Fibroblast of lung (primary cell): ENCODE measurements around the gene MISP3.

ENCODE experiments used
- EZH2 ChIP-seq: IDR thresholded peaks from 2 replicates; pipeline ENCODE4 v1.5.1; 2012; ENCODE audit warnings: low read length, control low read depth, mild to moderate bottlenecking; ENCODE audit errors: missing control alignments
- TF ChIP-seq, protein P1 (sequence below), 2 donors: IDR thresholded peaks in 1 of 2; conservative IDR thresholded peaks in 1 of 2; 1 replicate in 1 of 2; 2 replicates in 1 of 2; pipeline ENCODE4 v1.5.1; 2011 to 2012; ENCODE audit warnings: low read length in 2 of 2, control low read depth in 1 of 2, inconsistent platforms in 1 of 2, low read depth in 1 of 2, mild to moderate bottlenecking in 1 of 2

DNA sequence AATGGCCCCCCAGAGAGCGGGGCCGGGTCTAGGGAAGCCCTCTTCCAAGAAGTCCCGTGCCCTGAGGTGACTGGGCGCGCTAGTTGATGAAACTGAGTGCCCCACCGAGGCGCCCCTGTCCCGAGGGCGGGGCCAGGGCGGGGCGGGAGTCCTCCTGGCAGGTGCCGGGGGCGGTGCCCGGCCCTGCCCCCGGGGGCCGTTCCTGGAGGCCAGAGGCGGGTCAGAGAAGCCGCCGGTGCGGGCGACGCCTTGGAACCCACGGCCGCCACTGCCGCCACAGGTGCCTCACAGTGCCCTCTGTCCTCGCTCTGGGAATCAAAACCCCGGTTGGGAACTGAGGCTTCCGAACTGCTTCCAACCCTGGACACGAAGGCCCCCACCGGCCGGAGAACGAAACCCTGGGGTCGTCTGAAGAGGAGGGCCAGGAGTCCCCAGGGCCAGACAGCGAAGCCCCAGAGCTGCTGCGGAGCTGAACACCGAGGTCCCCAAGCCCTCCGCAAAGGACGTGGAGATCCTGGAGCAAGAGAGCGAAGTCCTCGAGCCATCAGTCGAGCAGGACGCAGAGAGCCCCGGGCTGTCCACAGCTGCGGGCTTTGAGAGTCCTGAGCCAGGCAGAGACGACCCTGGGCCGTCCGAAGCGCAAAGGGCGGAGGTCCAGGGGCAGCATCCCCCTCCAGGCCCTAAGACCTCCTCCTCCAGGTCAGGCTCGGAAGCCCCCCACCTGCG is at the start of gene MISP3:
- TF ChIP-seq, protein P1, sequence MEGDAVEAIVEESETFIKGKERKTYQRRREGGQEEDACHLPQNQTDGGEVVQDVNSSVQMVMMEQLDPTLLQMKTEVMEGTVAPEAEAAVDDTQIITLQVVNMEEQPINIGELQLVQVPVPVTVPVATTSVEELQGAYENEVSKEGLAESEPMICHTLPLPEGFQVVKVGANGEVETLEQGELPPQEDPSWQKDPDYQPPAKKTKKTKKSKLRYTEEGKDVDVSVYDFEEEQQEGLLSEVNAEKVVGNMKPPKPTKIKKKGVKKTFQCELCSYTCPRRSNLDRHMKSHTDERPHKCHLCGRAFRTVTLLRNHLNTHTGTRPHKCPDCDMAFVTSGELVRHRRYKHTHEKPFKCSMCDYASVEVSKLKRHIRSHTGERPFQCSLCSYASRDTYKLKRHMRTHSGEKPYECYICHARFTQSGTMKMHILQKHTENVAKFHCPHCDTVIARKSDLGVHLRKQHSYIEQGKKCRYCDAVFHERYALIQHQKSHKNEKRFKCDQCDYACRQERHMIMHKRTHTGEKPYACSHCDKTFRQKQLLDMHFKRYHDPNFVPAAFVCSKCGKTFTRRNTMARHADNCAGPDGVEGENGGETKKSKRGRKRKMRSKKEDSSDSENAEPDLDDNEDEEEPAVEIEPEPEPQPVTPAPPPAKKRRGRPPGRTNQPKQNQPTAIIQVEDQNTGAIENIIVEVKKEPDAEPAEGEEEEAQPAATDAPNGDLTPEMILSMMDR (conservative IDR thresholded peaks at IDR 0.05 in 1 of 2, IDR thresholded peaks at IDR 0.05 in 1 of 2; ENCODE audit: low read depth in 1 of 2, low read length in 2 of 2): no peak
- TF ChIP-seq EZH2: no peak
